Heart left ventricle (tissue), 16 donors: Measurements from ENCODE around the gene PRKN. TPM values are rescaled to one million over a fixed set of nuclear protein-coding genes. Genes with fewer than 3 reads are reported as not detected.
"Not testable (repeated sequence)": the region's sequence is repeated elsewhere in the genome, so short reads cannot be mapped to it uniquely, and the experiment has no call there.

Experiments used
- ATAC-seq, 4 donors: fragments of 200-7000 bp; cut with Tn5 transposase; one replicate each; pipeline ENCODE4 v1.9.1; 2020 to 2022; ENCODE audit warnings: moderate library complexity in 4 of 4, mild to moderate bottlenecking in 3 of 4, moderate number of reproducible peaks in 1 of 4
- DNase-seq, 5 donors: peaks; one replicate each; pipeline ENCODE4 v3.0.0-alpha.2; 2020
- H3K27ac ChIP-seq, 12 donors: fragments of 200-600 bp; sonication (generic) in 4 of 12; one replicate each; pipeline versions ENCODE4 v1.5.0 to v1.8.0; 2016 to 2022; ENCODE audit warnings: mild to moderate bottlenecking in 2 of 12
- H3K27me3 ChIP-seq, 9 donors: fragments of 200-600 bp; sonication (generic) in 2 of 9; one replicate each; pipeline versions ENCODE4 v1.5.1 to v1.8.0; 2016 to 2022; ENCODE audit warnings: mild to moderate bottlenecking in 3 of 9
- H3K36me3 ChIP-seq, 9 donors: fragments of 200-600 bp; sonication (generic) in 2 of 9; one replicate each; pipeline versions ENCODE4 v1.5.0 to v1.8.0; 2018 to 2022; ENCODE audit warnings: mild to moderate bottlenecking in 2 of 9
- H3K4me1 ChIP-seq, 12 donors: fragments of 200-600 bp; sonication (generic) in 4 of 12; one replicate each; pipeline versions ENCODE4 v1.5.0 to v1.8.0; 2016 to 2022; ENCODE audit warnings: mild to moderate bottlenecking in 3 of 12
- H3K4me3 ChIP-seq, 12 donors: fragments of 200-600 bp; sonication (generic) in 4 of 12; one replicate each; pipeline versions ENCODE4 v1.5.0 to v1.8.0; 2017 to 2022; ENCODE audit warnings: mild to moderate bottlenecking in 9 of 12, moderate library complexity in 4 of 12
- H3K9me3 ChIP-seq, 12 donors: fragments of 200-600 bp; sonication (generic) in 4 of 12; one replicate each; pipeline versions ENCODE4 v1.5.0 to v1.8.0; 2016 to 2022; ENCODE audit warnings: mild to moderate bottlenecking in 1 of 12
- CTCF ChIP-seq, 12 donors: fragments of 200-600 bp; sonication (generic) in 4 of 12; IDR thresholded peaks; one replicate each; pipeline versions ENCODE4 v1.5.0 to v1.8.0; 2018 to 2022; ENCODE audit warnings: antibody characterized with exemption in 12 of 12, mild to moderate bottlenecking in 5 of 12
- POLR2A ChIP-seq, 2 donors: fragments of 450-650 bp; IDR thresholded peaks; one replicate each; pipeline ENCODE4 v1.6.1; 2017; ENCODE audit warnings: antibody characterized with exemption in 2 of 2, mild to moderate bottlenecking in 2 of 2, moderate library complexity in 2 of 2
- WGBS, 4 donors: extraction: QIAGEN DNeasy Blood & Tissue Kit in 2 of 4; methylation state at CpG; one replicate each; pipeline versions ENCODE4 v1.1.5 to v1.1.7; 2013 to 2018; 5-methylcytosine and 5-hydroxymethylcytosine counted together
- intact Hi-C, 10 donors: fragments of 100-400 bp; cut with DNase I; formaldehyde crosslinking; loops; one replicate each; pipeline versions ENCODE4 v1.11.1 to v1.14.2; 2022
- polyA plus RNA-seq, 2 donors: library from polyadenylated mRNA; stranded (reverse); fragments of 200-250 nt; gene quantifications; one replicate each; pipeline ENCODE4 v1.2.3, GENCODE V29; 2013
- total RNA-seq, 9 donors: library from RNA; depleted of rRNA in 2 of 9; stranded (reverse); fragments of >200 nt in 2 of 9; fragmentation: NEBNext Ultra II Directional in 3 of 9; extraction: Animal tissue kit (Norgen Biotek cat#: 25700) in 3 of 9; gene quantifications; one replicate each; pipeline versions ENCODE4 v1.1.0 to v1.2.4, GENCODE V29; 2016 to 2023
- donor health status: ischemic (EF 13 %, LVEDD 7.1; RV severe dilation, severe dysfunction).
- donor health status: healthy with polysubstance abuse.
- donor health status: DM: no; HTN: yes; CAD: no.
- donor health status: DM: no; HTN: no; CAD: no.
- donor health status: ischemic (EF 25% LVEDD 6.9; RV normal size, moderate dysfunction).
- donor health status: ischemic (EF 25% LVEDD 5.7; RV mildly dilated, moderate dysfunction).
- donor health status: healthy.
- donor health status: DM: yes; HTN: yes; CAD: no.
- donor health status: ischemic (EF 35%, LVEDD 5.7; RV mildly dilated, moderate dysfunction).
- donor health status: nonischemic (EF 11% LVEDD 7.7; RV severe dilation, severe dysfunction).
- donor health status: DM: yes; HTN: yes; CAD: no.
- donor health status: PGD.
- donor health status: ischemic (EF 29% LVEDD 5.4; RV normal size, mild dysfunction).
- donor health status: nonischemic (EF 23%, LVEDD 6.1; RV moderate dilation, normal function).

PRKN gene
- total and polyA plus RNA-seq, 11 donors: 3.4 to 32.5 (median 21.2) TPM

- no peak for TF ChIP-seq CTCF (IDR thresholded peaks at IDR 0.05)
- no peak for TF ChIP-seq POLR2A (IDR thresholded peaks at IDR 0.05)
- 58 to 69% (median 64%) methylated on average over 9 of the region's 9 CpGs for WGBS, 4 donors
These were observed 195.1 kb downstream of the PRKN start for GRCh38 chr6:162532283-162533008.

GRCh38 chr6:162531391-162531790, 196.2 kb downstream of the PRKN start:
- not testable (repeated sequence) for H3K27ac ChIP-seq, H3K9me3 ChIP-seq, DNase-seq, H3K36me3 ChIP-seq, H3K27me3 ChIP-seq, H3K4me3 ChIP-seq, ATAC-seq
- 91 to 94% (median 93%) methylated on average over 4 of the region's 4 CpGs for WGBS, 4 donors
- intact Hi-C loops: loop anchor here in 1 of 10 donors (10.0 kb wide), 1 partner anchor 193 kb away; the partner anchor contains the start of genes PACRG and PRKN
- peaks cover 0 to 12% (median 3%) of the 10 kb centered on the region in 12 donors for H3K4me1 ChIP-seq

More at GRCh38 chr6:162532283-162533008, 195.1 kb downstream of the PRKN start:
- Histone ChIP-seq H3K27me3 (no peaks in the 10 kb centered on the region), H3K4me1 (peaks cover 0 to 12% (median 3%) of the 10 kb centered on the region in 12 donors), H3K36me3 (no peaks in the 10 kb centered on the region), H3K4me3 (no peak overlapping the region), H3K27ac (peak overlapping the region in 1 of 12 donors; percentile 1), H3K9me3 (no peaks in the 10 kb centered on the region)
- DNase-seq (no peak), ATAC-seq (peak in 3 of 4 donors; percentile 28 to 86 (median 70))
- intact Hi-C loops: loop anchor here in 1 of 10 donors (10.0 kb wide), 1 partner anchor 192 kb away; the partner anchor contains the start of genes PACRG and PRKN

- H3K27ac ChIP-seq: no peak overlapping the region
- H3K4me1 ChIP-seq: peaks cover 0 to 12% (median 3%) of the 10 kb centered on the region in 12 donors
- intact Hi-C loops: no loop called here
- TF ChIP-seq CTCF (IDR thresholded peaks at IDR 0.05) (no peak), POLR2A (IDR thresholded peaks at IDR 0.05) (no peak)
- H3K4me3 ChIP-seq: no peak overlapping the region
- H3K9me3 ChIP-seq: no peaks in the 10 kb centered on the region
- DNase-seq (no peak), ATAC-seq (no peak)
- 83 to 92% (median 89%) methylated on average over 6 of the region's 6 CpGs for WGBS, 4 donors
- H3K27me3 ChIP-seq: no peaks in the 10 kb centered on the region
- no peaks in the 10 kb centered on the region for H3K36me3 ChIP-seq
These were observed 199.0 kb downstream of the PRKN start for GRCh38 chr6:162528538-162528937.

GRCh38 chr6:162526960-162527359, 200.6 kb downstream of the PRKN start:
- TF ChIP-seq CTCF (IDR thresholded peaks at IDR 0.05) (no peak), POLR2A (IDR thresholded peaks at IDR 0.05) (no peak)
- intact Hi-C loops: no loop called here
- Histone ChIP-seq H3K4me3 (no peak overlapping the region), H3K4me1 (no peaks in the 10 kb centered on the region), H3K27ac (no peak overlapping the region), H3K27me3 (no peaks in the 10 kb centered on the region), H3K9me3 (no peaks in the 10 kb centered on the region), H3K36me3 (no peaks in the 10 kb centered on the region)
- no peak for DNase-seq
- WGBS, 4 donors: 85 to 92% (median 86%) methylated on average over 7 of the region's 7 CpGs
- no peak for ATAC-seq
